Smooth muscle cell (in vitro differentiated cells): Measurements from ENCODE around the gene LHX5. TPM values are rescaled to one million over a fixed set of nuclear protein-coding genes. Genes with fewer than 3 reads are reported as not detected.
A peak's percentile ranks its signal among the peaks of the same experiment; 100 is the strongest.

Experiments used
- DNase-seq: peaks from one replicate; lab custom pipeline; 2025; ENCODE audit not compliant: unreplicated experiment; lab: John Stamatoyannopoulos, UW
- H2AFZ ChIP-seq: fragments of 200-600 bp; sonication (generic); 2 replicates; pipeline ENCODE4 v1.6.0; 2016; ENCODE audit warnings: antibody characterized with exemption, low read depth, mild to moderate bottlenecking
- H3F3A ChIP-seq: fragments of 200-600 bp; sonication (generic); 2 replicates; pipeline ENCODE4 v1.6.0; 2017; ENCODE audit warnings: antibody characterized with exemption, low read depth
- H3K27ac ChIP-seq: fragments of 200-600 bp; sonication (generic); 2 replicates; pipeline ENCODE4 v1.5.1; 2016; ENCODE audit warnings: low read depth, mild to moderate bottlenecking
- H3K27me3 ChIP-seq: fragments of 200-600 bp; sonication (generic); 2 replicates; pipeline ENCODE4 v1.6.1; 2016; ENCODE audit warnings: low read depth, mild to moderate bottlenecking
- H3K36me3 ChIP-seq: fragments of 200-600 bp; sonication (generic); 2 replicates; pipeline ENCODE4 v1.5.1; 2016; ENCODE audit warnings: low read depth
- H3K4me1 ChIP-seq: fragments of 200-600 bp; sonication (generic); 2 replicates; pipeline ENCODE4 v1.5.1; 2016; ENCODE audit warnings: low read depth
- H3K4me2 ChIP-seq: fragments of 200-600 bp; sonication (generic); 2 replicates; pipeline ENCODE4 v1.6.0; 2016; ENCODE audit warnings: mild to moderate bottlenecking
- H3K4me3 ChIP-seq: fragments of 200-600 bp; sonication (generic); 2 replicates; pipeline ENCODE4 v1.5.1; 2016; ENCODE audit warnings: mild to moderate bottlenecking
- H3K79me2 ChIP-seq: fragments of 200-600 bp; sonication (generic); 2 replicates; pipeline ENCODE4 v1.6.0; 2016; ENCODE audit warnings: low read depth, mild to moderate bottlenecking
- H3K9ac ChIP-seq: fragments of 200-600 bp; sonication (generic); 2 replicates; pipeline ENCODE4 v1.6.0; 2016; ENCODE audit warnings: low read depth
- H3K9me3 ChIP-seq: fragments of 200-600 bp; sonication (generic); replicated peaks from 2 replicates; pipeline ENCODE4 v1.5.1; 2016; ENCODE audit warnings: low read depth
- H4K20me1 ChIP-seq: fragments of 200-600 bp; sonication (generic); 2 replicates; pipeline ENCODE4 v1.6.0; 2016; ENCODE audit warnings: low read depth
- WGBS: methylation state at CpG from one replicate; pipeline ENCODE4 v1.1.7; 2016; ENCODE audit warnings: low lambda C conversion rate; 5-methylcytosine and 5-hydroxymethylcytosine counted together
- polyA plus RNA-seq: library from polyadenylated mRNA; unstranded; fragments of >200 nt; fragmentation: Nextera tagmentation; extraction: Ambion mirVana; gene quantifications from 2 replicates; pipeline ENCODE4 v1.2.1, GENCODE V29; 2016
- total RNA-seq: library from RNA; depleted of rRNA; stranded (reverse); fragments of >200 nt; gene quantifications from 2 replicates; pipeline ENCODE4 v1.2.3, GENCODE V29; 2014
- TF ChIP-seq, protein P1 (sequence below): fragments of 200-600 bp; sonication (generic); IDR thresholded peaks from 2 replicates; pipeline ENCODE4 v1.5.1; 2017; ENCODE audit warnings: borderline replicate concordance, mild to moderate bottlenecking, antibody characterized with exemption; ENCODE audit not compliant: insufficient read depth, poor library complexity, severe bottlenecking

LHX5 gene
- total and polyA plus RNA-seq, 2 experiments from 2014 or later, result not detected

DNA sequence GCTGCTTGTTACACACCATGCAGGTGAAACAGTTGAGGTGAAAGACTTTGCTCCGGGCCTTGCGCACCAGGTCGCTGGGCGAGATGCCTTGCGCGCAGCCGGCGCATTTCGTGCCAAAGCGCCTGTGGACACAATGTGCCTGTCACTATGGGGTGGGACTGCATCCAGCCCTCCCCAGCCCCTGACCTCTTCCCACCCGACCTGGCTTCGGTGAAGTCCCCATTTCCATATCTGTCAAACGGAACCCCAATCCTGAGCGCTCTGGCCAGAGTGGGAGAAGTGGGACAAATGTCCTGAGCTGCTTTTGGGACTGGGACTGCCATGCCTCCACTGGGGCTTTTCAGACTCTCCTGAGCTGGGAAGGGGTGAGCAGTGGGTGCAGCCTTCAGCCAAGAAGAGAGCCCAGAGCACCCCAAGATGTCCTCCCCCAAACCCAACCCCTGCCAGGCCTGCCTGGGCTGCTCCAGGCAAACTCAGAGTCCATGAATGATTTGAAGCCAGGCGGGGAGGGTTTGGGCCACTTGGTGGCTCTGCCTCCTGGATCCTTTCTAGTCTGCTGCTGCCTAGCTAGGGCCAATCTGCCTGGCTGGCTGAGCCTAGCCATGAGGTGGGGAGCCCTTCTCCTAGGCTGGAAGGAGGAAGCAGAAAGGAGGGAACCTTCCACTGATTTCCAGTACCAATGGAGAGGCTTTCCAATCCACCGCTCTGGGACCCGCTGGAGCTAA, 2.3 kb downstream of the LHX5 start:
- H3K36me3 ChIP-seq, result no peaks in the 10 kb centered on the region
- no peaks in the 10 kb centered on the region for H3K79me2 ChIP-seq
- peaks cover 24% of the 10 kb centered on the region for H3K4me1 ChIP-seq
- H3K27ac ChIP-seq, result no peak overlapping the region
- no peak for DNase-seq
- TF ChIP-seq, protein P1, sequence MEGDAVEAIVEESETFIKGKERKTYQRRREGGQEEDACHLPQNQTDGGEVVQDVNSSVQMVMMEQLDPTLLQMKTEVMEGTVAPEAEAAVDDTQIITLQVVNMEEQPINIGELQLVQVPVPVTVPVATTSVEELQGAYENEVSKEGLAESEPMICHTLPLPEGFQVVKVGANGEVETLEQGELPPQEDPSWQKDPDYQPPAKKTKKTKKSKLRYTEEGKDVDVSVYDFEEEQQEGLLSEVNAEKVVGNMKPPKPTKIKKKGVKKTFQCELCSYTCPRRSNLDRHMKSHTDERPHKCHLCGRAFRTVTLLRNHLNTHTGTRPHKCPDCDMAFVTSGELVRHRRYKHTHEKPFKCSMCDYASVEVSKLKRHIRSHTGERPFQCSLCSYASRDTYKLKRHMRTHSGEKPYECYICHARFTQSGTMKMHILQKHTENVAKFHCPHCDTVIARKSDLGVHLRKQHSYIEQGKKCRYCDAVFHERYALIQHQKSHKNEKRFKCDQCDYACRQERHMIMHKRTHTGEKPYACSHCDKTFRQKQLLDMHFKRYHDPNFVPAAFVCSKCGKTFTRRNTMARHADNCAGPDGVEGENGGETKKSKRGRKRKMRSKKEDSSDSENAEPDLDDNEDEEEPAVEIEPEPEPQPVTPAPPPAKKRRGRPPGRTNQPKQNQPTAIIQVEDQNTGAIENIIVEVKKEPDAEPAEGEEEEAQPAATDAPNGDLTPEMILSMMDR, result no peak
- no peaks in the 10 kb centered on the region for H3F3A ChIP-seq
- no peak overlapping the region for H3K4me3 ChIP-seq
- H3K9me3 ChIP-seq, result no peaks in the 10 kb centered on the region
- WGBS, result 19% methylated on average over 17 of the region's 17 CpGs
- H3K4me2 ChIP-seq, result no peak overlapping the region
- H2AFZ ChIP-seq, result no peak overlapping the region
- no peak overlapping the region for H3K9ac ChIP-seq
- no peaks in the 10 kb centered on the region for H4K20me1 ChIP-seq
- peaks cover 100% of the 10 kb centered on the region for H3K27me3 ChIP-seq

DNA sequence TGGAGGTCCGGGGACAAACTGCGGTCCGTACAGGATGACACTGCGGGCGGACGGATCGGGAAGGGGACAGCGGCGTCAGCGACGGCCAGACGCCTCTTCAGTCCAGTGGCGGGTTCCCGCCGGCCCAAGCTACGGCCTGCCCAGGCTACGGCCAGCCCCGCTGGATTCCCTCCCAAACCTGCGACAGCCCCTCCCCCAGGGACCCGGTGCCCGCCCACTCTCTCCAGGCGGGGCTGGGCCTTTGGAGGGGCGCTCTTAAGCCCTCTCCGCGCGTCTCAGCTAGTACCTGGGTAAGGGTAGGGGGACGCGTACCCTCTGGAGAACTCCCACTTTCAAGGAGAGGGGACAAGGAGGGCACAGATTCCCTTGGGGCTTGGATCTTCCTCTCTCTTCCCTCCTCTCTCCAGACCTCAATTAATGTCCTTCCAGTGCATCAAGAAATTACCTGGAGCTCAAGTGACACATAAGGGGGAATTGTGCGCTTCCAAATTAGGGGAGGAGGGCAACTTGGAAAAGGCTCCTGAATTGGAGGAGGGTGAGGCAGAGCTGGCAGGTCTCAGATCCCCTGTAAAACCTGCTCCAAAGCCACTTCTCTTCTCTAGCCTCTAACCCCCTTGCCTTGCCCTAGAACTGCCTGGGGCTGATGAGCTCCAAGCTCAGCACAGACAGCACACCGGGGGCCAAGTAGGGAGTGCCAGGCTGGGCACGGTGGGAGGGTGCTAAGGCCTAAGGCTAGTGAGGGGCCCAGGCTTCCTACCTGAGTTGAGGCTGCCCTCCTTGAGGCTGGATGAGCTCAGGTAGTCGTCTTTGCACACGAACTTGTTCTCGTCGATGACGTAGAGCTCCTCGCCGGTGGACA, 3.1 kb downstream of the LHX5 start:
- WGBS, result 3% methylated on average over 25 of the region's 38 CpGs
- Histone ChIP-seq H3K4me2 (peak overlapping the region; percentile 81), H3K79me2 (no peaks in the 10 kb centered on the region), H3K4me3 (no peak overlapping the region), H2AFZ (no peak overlapping the region), H3F3A (no peaks in the 10 kb centered on the region), H4K20me1 (no peaks in the 10 kb centered on the region), H3K9me3 (no peaks in the 10 kb centered on the region), H3K27ac (no peak overlapping the region), H3K36me3 (no peaks in the 10 kb centered on the region), H3K27me3 (peaks cover 100% of the 10 kb centered on the region), H3K4me1 (peaks cover 32% of the 10 kb centered on the region), H3K9ac (no peak overlapping the region)
- TF ChIP-seq, protein P1, result no peak
- no peak for DNase-seq

DNA sequence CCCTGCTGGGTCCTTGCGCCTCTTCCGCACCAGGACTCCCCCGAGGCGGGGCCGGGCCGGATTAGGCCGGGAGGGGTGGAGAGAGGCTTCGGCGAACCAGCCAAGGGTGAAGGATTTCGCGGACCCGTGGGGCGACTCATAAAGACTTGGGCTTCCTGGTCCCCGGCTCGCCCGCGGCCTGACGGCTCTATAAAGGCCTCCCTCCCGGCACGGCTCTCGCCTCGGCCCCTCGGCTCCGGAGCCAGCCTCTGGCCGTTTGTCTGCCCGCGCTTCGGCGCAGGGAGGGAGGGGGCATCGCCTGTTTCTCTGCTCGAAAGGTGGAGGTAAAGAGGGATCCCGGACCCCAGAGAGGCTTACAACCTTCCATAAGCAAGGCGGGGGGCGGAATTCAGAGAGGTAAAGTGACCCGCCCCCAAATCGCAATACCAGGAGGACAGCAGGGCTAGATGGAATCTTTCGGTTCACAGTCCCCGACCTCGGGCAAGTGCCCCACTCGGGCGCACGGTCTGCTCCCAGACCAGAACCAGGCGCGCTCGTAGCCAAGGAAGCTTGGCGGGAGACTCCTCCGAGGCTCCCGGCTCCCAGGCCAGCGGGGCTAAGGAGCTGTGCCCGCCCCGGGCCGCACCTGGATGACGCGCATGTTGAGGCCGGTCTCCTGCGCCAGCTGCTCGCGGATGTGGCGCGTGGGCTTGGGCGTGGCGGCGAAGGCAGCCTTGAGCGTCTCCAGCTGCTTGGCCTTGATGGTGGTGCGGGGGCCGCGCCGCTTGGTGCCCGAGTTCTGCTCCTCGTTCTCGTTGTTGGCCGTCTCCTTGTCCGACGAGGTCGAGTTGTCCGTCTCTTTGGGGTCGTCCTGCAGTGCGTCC, 3.9 kb downstream of the LHX5 start:
- Histone ChIP-seq H4K20me1 (no peaks in the 10 kb centered on the region), H3K9me3 (no peaks in the 10 kb centered on the region), H3K36me3 (no peaks in the 10 kb centered on the region), H3F3A (no peaks in the 10 kb centered on the region), H2AFZ (no peak overlapping the region), H3K9ac (no peak overlapping the region), H3K27ac (no peak overlapping the region), H3K27me3 (peaks cover 100% of the 10 kb centered on the region), H3K4me3 (peak overlapping the region; percentile 26), H3K4me1 (peaks cover 40% of the 10 kb centered on the region), H3K79me2 (no peaks in the 10 kb centered on the region), H3K4me2 (peak overlapping the region; percentile 81)
- 2% methylated on average over 77 of the region's 78 CpGs for WGBS
- no peak for DNase-seq
- TF ChIP-seq, protein P1, result no peak
